Measurements from ENCODE around the gene MYO18B.

- no peak for TF ChIP-seq CTCF (IDR thresholded peaks at IDR 0.05; ENCODE audit: insufficient read depth, low read length)
- TF ChIP-seq GABPA (IDR thresholded peaks at IDR 0.05; ENCODE audit: low read depth) = no peak
- TF ChIP-seq POLR2AphosphoS5 (IDR thresholded peaks at IDR 0.05; ENCODE audit: low read depth) = no peak
Measured at GRCh38 chr22:25816522-25817059, 74.6 kb downstream of the MYO18B start.
